Measurements from ENCODE around the gene CAMTA1. TPM values are rescaled to one million over a fixed set of nuclear protein-coding genes. Genes with fewer than 3 reads are reported as not detected.
A peak's percentile ranks its signal among the peaks of the same experiment; 100 is the strongest.

Gene CAMTA1
- total and polyA plus RNA-seq, 8 donors = 13.0 to 54.2 (median 23.6) TPM

DNA sequence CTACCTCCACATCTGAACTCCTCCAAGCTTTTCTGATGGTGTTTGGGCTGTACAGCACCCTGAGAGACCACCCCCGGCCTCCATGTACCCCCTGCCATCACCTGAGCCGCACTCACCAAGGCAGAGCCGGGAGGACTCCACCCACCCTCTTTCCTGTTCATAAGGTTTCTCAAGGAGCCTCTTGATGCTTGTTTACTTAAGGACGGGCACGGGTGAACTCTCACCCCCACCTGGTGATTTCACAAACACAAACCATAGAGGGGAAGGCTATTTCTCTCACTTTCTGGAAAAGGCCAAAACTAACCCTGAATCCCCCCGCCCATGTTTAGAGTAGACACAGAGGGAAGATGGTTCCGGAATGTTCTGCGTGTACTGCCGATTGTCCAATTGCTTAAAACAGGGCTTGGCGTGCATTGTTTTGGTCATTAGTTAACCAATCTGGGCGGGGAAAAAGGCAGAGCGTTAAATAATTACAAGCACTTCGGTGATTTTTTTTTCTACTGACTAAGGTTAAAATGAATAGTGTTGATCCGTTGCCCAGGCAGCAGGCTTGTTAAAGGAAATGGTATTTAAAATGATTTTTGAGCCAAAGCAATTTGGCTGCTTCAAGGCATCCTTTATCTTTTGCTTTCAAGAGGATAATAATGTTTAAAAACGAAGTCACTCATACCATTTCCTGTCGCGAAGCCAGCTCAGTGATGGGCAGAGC is 706.0 kb downstream of the CAMTA1 start:
- H3K4me1 ChIP-seq = no peaks in the 10 kb centered on the region
- no peaks in the 10 kb centered on the region for H3K27me3 ChIP-seq
- DNase-seq (peak in 1 of 6 donors; percentile 24), ATAC-seq (peak; percentile 39 to 74 (median 56)), FAIRE-seq (peak; percentile 66)
- no peaks in the 10 kb centered on the region for H3K36me3 ChIP-seq
- TF ChIP-seq, protein P1, sequence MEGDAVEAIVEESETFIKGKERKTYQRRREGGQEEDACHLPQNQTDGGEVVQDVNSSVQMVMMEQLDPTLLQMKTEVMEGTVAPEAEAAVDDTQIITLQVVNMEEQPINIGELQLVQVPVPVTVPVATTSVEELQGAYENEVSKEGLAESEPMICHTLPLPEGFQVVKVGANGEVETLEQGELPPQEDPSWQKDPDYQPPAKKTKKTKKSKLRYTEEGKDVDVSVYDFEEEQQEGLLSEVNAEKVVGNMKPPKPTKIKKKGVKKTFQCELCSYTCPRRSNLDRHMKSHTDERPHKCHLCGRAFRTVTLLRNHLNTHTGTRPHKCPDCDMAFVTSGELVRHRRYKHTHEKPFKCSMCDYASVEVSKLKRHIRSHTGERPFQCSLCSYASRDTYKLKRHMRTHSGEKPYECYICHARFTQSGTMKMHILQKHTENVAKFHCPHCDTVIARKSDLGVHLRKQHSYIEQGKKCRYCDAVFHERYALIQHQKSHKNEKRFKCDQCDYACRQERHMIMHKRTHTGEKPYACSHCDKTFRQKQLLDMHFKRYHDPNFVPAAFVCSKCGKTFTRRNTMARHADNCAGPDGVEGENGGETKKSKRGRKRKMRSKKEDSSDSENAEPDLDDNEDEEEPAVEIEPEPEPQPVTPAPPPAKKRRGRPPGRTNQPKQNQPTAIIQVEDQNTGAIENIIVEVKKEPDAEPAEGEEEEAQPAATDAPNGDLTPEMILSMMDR (IDR thresholded peaks at IDR 0.05) = no peak
- intact Hi-C loops (cut with DNase I) = no loop called here
- no peaks in the 10 kb centered on the region for H3K9me3 ChIP-seq
- WGBS, 2 donors = 37 to 39% methylated on average over 17 of the region's 17 CpGs
- H3K27ac ChIP-seq = peak overlapping the region in 1 of 4 donors; percentile 28
- no peak overlapping the region for H3K4me3 ChIP-seq

DNA sequence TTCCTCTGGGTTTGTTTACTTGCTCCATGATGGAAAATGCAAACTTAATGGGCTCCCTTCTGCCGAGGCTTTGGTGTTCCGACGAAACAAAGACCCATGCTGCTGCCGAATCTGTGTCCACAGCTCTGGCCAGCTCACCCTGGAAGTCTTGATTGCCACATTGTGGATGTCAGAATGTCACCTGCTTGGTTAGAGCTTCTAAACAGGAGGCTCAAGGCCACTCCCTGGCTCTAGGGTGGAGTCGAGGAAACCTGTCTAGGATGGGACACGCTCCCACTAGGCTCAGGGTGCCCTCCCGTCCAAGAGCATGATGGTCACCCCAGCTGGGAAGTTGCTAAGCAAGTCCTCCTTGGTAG is 706.5 kb downstream of the CAMTA1 start:
- peak in 1 of 6 donors; percentile 20 for DNase-seq
- peak overlapping the region in 1 of 4 donors; percentile 28 for H3K27ac ChIP-seq

DNA sequence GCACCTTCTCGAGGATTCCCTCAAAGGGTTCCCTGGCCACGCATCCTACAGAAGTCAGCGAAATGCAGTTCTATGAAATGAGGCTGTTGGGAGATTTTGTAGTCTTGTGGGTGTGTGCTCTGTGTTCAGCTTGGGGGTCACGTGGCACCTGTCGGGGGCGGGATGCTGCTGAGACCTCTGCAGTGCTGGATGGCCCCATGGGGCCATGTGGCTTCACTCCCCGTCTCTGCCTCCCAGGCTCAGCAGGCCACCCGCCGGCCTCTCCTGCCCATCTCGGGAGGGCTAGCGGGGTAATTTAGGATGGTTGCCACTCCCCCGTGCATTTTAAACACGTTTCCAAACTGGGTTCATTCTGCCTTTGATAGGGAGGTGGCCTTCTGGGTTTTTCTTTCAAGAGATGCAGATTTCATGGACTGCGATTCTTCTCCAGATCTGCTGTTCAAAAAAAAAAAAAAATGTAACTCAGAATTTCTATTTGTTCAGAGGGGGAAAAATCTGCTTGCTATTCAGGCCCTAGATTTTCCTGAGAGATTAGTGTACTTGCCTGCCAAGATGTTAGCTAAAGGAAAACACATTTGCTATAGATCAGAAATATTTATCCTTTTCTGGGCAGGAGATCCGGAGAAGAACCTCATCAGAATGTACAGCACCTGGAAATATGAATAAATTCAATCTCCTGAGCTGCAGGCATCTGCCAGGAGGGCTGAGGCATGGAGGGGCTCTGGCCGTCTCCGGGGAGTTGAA is 708.6 kb downstream of the CAMTA1 start:
- intact Hi-C loops (cut with DNase I) = no loop called here
- Histone ChIP-seq H3K4me1 (no peaks in the 10 kb centered on the region), H3K27me3 (no peaks in the 10 kb centered on the region), H3K27ac (no peak overlapping the region), H3K36me3 (no peaks in the 10 kb centered on the region), H3K4me3 (no peak overlapping the region), H3K9me3 (no peaks in the 10 kb centered on the region)
- no peak for ATAC-seq
- no peak for FAIRE-seq
- WGBS, 2 donors = 59 to 75% methylated on average over 15 to 17 of the region's 17 CpGs
- DNase-seq = peak in 1 of 6 donors; percentile 37
- TF ChIP-seq, protein P1 (IDR thresholded peaks at IDR 0.05) = no peak

More for the DNA sequence above, 706.5 kb downstream of the CAMTA1 start:
- Histone ChIP-seq H3K4me1 (no peaks in the 10 kb centered on the region), H3K36me3 (no peaks in the 10 kb centered on the region), H3K9me3 (no peaks in the 10 kb centered on the region), H3K4me3 (no peak overlapping the region), H3K27me3 (no peaks in the 10 kb centered on the region)
- ATAC-seq (peak in 2 of 4 donors; percentile 11 to 72), FAIRE-seq (no peak)
- TF ChIP-seq, protein P1 (IDR thresholded peaks at IDR 0.05) = no peak
- intact Hi-C loops (cut with DNase I) = no loop called here
- 23 to 25% methylated on average over 7 of the region's 7 CpGs for WGBS, 2 donors

DNA sequence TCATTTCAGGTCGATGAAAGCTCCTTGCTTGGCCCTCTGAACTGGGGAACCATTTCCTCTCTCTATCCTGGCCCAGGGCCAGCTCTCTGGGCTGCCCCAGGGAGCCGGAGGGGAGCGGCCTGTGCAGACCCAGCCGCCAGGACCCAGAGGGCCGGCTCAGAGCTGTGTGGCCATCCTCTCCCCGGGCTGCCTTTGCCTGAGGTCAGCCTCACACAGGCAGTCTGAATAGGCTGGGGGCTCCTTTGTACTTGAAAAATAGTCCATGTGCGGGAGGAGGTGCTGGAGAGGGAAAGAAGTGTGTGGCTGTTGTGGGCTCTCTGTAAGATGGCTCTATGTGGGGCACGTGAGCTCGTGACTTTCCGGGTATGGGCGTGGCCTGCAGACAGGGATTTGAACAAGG is 710.7 kb downstream of the CAMTA1 start:
- Histone ChIP-seq H3K9me3 (no peaks in the 10 kb centered on the region), H3K36me3 (no peaks in the 10 kb centered on the region), H3K27ac (no peak overlapping the region), H3K4me1 (no peaks in the 10 kb centered on the region), H3K27me3 (no peaks in the 10 kb centered on the region), H3K4me3 (no peak overlapping the region)
- no peak for FAIRE-seq
- ATAC-seq = no peak
- peak in 1 of 6 donors; percentile 30 for DNase-seq
- intact Hi-C loops (cut with DNase I) = no loop called here
- 59 to 68% methylated on average over 11 of the region's 11 CpGs for WGBS, 2 donors
- TF ChIP-seq, protein P1 (IDR thresholded peaks at IDR 0.05) = no peak
